CD14-positive monocyte (primary cell): ENCODE results near the gene ISLR. TPM values are rescaled to one million over a fixed set of nuclear protein-coding genes. Genes with fewer than 3 reads are reported as not detected.
A peak's percentile ranks its signal among the peaks of the same experiment; 100 is the strongest.

ENCODE experiments used
- DNase-seq, 3 donors: peaks; one replicate each; pipeline ENCODE4 v3.0.0-alpha.2; 2011 to 2022
- H2AFZ ChIP-seq: 2 replicates; pipeline ENCODE4 v1.6.0; 2012; ENCODE audit warnings: mild to moderate bottlenecking, low read depth, low read length, inconsistent platforms; ENCODE audit not compliant: insufficient read depth, poor library complexity, severe bottlenecking
- H3K27ac ChIP-seq, 2 donors: 1 replicate in 1 of 2; 2 replicates in 1 of 2; pipeline ENCODE4 v1.5.1; 2012 to 2013; ENCODE audit warnings: low read length in 2 of 2, control low read depth in 1 of 2, inconsistent platforms in 1 of 2, low read depth in 1 of 2, mild to moderate bottlenecking in 1 of 2
- H3K27me3 ChIP-seq, 2 donors: one replicate each; pipeline versions ENCODE4 v1.6.0 to v1.6.1; 2011 to 2013; ENCODE audit warnings: low read length in 2 of 2; ENCODE audit not compliant: control insufficient read depth in 2 of 2, insufficient read depth in 2 of 2
- H3K36me3 ChIP-seq, 2 donors: replicated peaks in 1 of 2; 1 replicate in 1 of 2; 2 replicates in 1 of 2; pipeline versions ENCODE4 v1.5.1 to v1.6.1; 2012 to 2013; ENCODE audit warnings: low read length in 2 of 2, control low read depth in 1 of 2, inconsistent platforms in 1 of 2, mild to moderate bottlenecking in 1 of 2; ENCODE audit not compliant: insufficient read depth in 2 of 2, control insufficient read depth in 1 of 2
- H3K4me1 ChIP-seq, 2 donors: 1 replicate in 1 of 2; 2 replicates in 1 of 2; pipeline versions ENCODE4 v1.5.1 to v1.6.1; 2012 to 2013; ENCODE audit warnings: low read length in 2 of 2, control low read depth in 1 of 2, inconsistent platforms in 1 of 2, mild to moderate bottlenecking in 1 of 2, moderate library complexity in 1 of 2; ENCODE audit not compliant: insufficient read depth in 2 of 2, control insufficient read depth in 1 of 2
- H3K4me2 ChIP-seq: replicated peaks from 2 replicates; pipeline ENCODE3; 2012; ENCODE audit warnings: low read length, moderate library complexity, mild to moderate bottlenecking; ENCODE audit not compliant: poor library complexity, severe bottlenecking; ENCODE audit errors: extremely low read depth
- H3K4me3 ChIP-seq, 3 experiments: fragments of 200-600 bp in 1 of 3; sonication (generic) in 1 of 3; replicated peaks in 1 of 3; 1 replicate in 2 of 3; 2 replicates in 1 of 3; pipeline ENCODE4 v1.5.1; 2011 to 2013; ENCODE audit warnings: low read length in 3 of 3, mild to moderate bottlenecking in 3 of 3, control low read depth in 2 of 3, low read depth in 2 of 3, inconsistent platforms in 1 of 3, moderate library complexity in 1 of 3
- H3K79me2 ChIP-seq: 2 replicates; pipeline ENCODE4 v1.6.0; 2012; ENCODE audit warnings: mild to moderate bottlenecking, control low read depth, inconsistent platforms, low read length, moderate library complexity; ENCODE audit not compliant: insufficient read depth
- H3K9ac ChIP-seq: 2 replicates; pipeline ENCODE4 v1.6.0; 2017; ENCODE audit warnings: low read length, mild to moderate bottlenecking; ENCODE audit not compliant: insufficient read depth, poor library complexity, severe bottlenecking
- H3K9me3 ChIP-seq, 2 donors: replicated peaks in 1 of 2; 1 replicate in 1 of 2; 2 replicates in 1 of 2; pipeline versions ENCODE4 v1.5.1 to v1.6.1; 2012 to 2013; ENCODE audit warnings: low read length in 2 of 2, control low read depth in 1 of 2; ENCODE audit not compliant: control insufficient read depth in 1 of 2, insufficient read depth in 1 of 2
- H4K20me1 ChIP-seq: 2 replicates; pipeline ENCODE4 v1.6.0; 2012; ENCODE audit warnings: mild to moderate bottlenecking, low read length, control low read depth, moderate library complexity; ENCODE audit not compliant: insufficient read depth
- H3K27ac Mint-ChIP-seq, 7 donors: one replicate each; pipeline ENCODE4 v1.8.0; 2020; ENCODE audit warnings: mild to moderate bottlenecking in 7 of 7, mixed read lengths in 7 of 7, moderate library complexity in 6 of 7, inconsistent platforms in 2 of 7
- H3K27me3 Mint-ChIP-seq, 3 donors: one replicate each; pipeline ENCODE4 v1.8.0; 2021 to 2022; ENCODE audit warnings: low read depth in 3 of 3, mild to moderate bottlenecking in 3 of 3, mixed read lengths in 3 of 3, moderate library complexity in 3 of 3, inconsistent platforms in 1 of 3
- H3K36me3 Mint-ChIP-seq, 2 donors: one replicate each; pipeline ENCODE4 v1.8.0; 2020; ENCODE audit warnings: mixed read lengths in 2 of 2, inconsistent platforms in 1 of 2, mild to moderate bottlenecking in 1 of 2
- H3K4me1 Mint-ChIP-seq: one replicate; pipeline ENCODE4 v1.8.0; 2020; ENCODE audit warnings: mild to moderate bottlenecking, mixed read lengths
- H3K4me3 Mint-ChIP-seq, 2 donors: one replicate each; pipeline ENCODE4 v1.8.0; 2020; ENCODE audit warnings: mild to moderate bottlenecking in 2 of 2, mixed read lengths in 2 of 2, moderate library complexity in 1 of 2
- H3K9me3 Mint-ChIP-seq, 7 donors: one replicate each; pipeline ENCODE4 v1.8.0; 2020 to 2022; ENCODE audit warnings: mixed read lengths in 7 of 7, mild to moderate bottlenecking in 6 of 7, moderate library complexity in 6 of 7, inconsistent platforms in 2 of 7
- WGBS: methylation state at CpG from one replicate; pipeline ENCODE4 v1.1.5; 2013; ENCODE audit warnings: missing lambda C conversion rate; ENCODE audit not compliant: insufficient coverage; 5-methylcytosine and 5-hydroxymethylcytosine counted together
- intact Hi-C, 2 donors: fragments of 100-400 bp; cut with micrococcal nuclease; formaldehyde crosslinking; loops; one replicate each; pipeline versions ENCODE4 v1.15.0 to v1.15.1; 2023
- polyA plus RNA-seq, 3 donors: library from polyadenylated mRNA; depleted of rRNA in 1 of 3; unstranded in 2 of 3; stranded (reverse) in 1 of 3; fragments of 300-500 nt in 2 of 3; fragments of >200 nt in 1 of 3; fragmentation: Illumina TruSeq in 2 of 3; gene quantifications; 1 replicate in 2 of 3; 2 replicates in 1 of 3; pipeline ENCODE4 v1.2.3, GENCODE V29; 2012 to 2021
- TF ChIP-seq, protein P1 (sequence below): fragments of 200-600 bp; IDR thresholded peaks from one replicate; pipeline ENCODE4 v1.8.0; 2022; ENCODE audit warnings: antibody characterized with exemption, mild to moderate bottlenecking

ISLR gene
- polyA plus RNA-seq, 3 donors, result not detected

DNA sequence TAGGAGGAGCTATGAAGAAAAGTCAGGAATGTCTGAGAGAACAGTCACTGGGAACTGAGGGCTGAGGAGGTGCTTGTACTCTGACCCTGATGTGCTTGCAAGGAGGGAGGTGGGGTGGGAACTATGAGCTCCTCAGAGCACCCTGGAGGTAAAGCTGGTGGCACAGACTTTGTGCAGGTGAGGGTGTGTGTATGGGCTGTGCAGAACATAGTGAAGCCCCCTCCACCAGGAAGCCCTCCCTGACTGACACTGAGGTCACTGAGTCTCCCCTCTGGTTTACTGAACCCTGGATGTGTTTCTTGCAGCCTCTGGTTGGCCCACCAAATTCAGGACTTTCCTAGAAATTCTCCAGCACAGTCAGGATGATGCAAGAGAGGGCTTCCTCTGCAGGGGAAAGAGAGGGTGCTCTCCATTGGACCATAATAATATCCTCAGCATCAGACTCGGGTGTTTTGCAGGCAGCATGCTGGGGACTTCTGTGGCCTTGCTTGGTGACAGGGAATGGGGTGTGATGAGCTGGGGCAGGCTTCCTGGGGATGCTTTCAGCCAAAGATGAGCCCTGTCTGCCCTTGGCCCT, 1.5 kb upstream of the ISLR start:
- Mint-ChIP-seq H3K9me3 (no peaks in the 10 kb centered on the region), H3K27ac (no peak overlapping the region), H3K4me1 (no peaks in the 10 kb centered on the region), H3K36me3 (no peaks in the 10 kb centered on the region), H3K27me3 (peaks cover 5 to 10% (median 9%) of the 10 kb centered on the region in 3 donors), H3K4me3 (no peak overlapping the region)
- Histone ChIP-seq H2AFZ (no peak overlapping the region), H4K20me1 (no peaks in the 10 kb centered on the region), H3K4me2 (no peak overlapping the region), H3K36me3 (no peaks in the 10 kb centered on the region), H3K9ac (no peak overlapping the region), H3K9me3 (no peaks in the 10 kb centered on the region), H3K79me2 (no peaks in the 10 kb centered on the region), H3K27ac (no peak overlapping the region), H3K27me3 (no peaks in the 10 kb centered on the region), H3K4me1 (no peaks in the 10 kb centered on the region), H3K4me3 (no peak overlapping the region)
- intact Hi-C loops, result no loop called here
- TF ChIP-seq, protein P1, sequence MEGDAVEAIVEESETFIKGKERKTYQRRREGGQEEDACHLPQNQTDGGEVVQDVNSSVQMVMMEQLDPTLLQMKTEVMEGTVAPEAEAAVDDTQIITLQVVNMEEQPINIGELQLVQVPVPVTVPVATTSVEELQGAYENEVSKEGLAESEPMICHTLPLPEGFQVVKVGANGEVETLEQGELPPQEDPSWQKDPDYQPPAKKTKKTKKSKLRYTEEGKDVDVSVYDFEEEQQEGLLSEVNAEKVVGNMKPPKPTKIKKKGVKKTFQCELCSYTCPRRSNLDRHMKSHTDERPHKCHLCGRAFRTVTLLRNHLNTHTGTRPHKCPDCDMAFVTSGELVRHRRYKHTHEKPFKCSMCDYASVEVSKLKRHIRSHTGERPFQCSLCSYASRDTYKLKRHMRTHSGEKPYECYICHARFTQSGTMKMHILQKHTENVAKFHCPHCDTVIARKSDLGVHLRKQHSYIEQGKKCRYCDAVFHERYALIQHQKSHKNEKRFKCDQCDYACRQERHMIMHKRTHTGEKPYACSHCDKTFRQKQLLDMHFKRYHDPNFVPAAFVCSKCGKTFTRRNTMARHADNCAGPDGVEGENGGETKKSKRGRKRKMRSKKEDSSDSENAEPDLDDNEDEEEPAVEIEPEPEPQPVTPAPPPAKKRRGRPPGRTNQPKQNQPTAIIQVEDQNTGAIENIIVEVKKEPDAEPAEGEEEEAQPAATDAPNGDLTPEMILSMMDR, result no peak
- DNase-seq, result peak in 1 of 3 donors; percentile 1
- 83% methylated on average over 1 of the region's 1 CpG for WGBS

DNA sequence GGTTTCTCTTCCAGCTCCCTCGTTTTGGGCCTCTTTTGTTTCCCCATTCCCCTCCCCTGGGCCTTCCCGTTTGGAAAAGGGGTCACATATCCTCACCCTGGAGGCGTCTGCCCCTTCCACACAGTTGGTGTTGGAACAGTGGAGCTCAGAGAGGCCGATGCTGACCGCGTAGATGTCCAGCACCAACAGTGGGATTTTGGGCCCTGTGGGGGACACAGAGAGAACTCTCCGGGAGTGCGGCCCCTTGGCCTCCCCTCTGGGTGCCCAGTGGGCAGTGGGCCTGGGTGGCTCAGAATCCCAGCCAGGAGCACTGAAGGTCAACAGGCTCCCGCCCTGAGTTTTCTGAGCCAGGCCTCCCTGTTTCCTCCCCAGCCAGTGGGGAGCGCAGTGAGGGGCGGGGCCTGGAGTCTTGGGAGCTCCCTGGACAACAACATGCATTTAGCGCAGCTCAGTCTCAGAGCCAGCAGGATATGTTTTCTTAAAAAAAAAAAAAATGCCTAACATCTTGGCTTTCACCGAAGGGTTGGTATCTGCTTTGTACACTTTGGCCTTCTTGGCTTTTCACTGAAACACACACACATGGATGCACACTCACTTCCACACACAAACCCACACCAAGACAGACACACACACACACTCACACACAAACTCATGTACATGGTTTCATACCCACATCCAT, 670 bp upstream of the ISLR start:
- Histone ChIP-seq H3K9ac (no peak overlapping the region), H3K4me1 (no peaks in the 10 kb centered on the region)
- H3K27ac Mint-ChIP-seq, result no peak overlapping the region

More for the DNA sequence above, 670 bp upstream of the ISLR start:
- H4K20me1 ChIP-seq, result no peaks in the 10 kb centered on the region
- H3K36me3 Mint-ChIP-seq, result no peaks in the 10 kb centered on the region
- H3K4me2 ChIP-seq, result no peak overlapping the region
- TF ChIP-seq, protein P1, result no peak
- no peak overlapping the region for H3K4me3 Mint-ChIP-seq
- 95% methylated on average over 11 of the region's 13 CpGs for WGBS
- intact Hi-C loops, result no loop called here
- no peak overlapping the region for H3K27ac ChIP-seq
- H3K79me2 ChIP-seq, result no peaks in the 10 kb centered on the region
- DNase-seq, result peak in 1 of 3 donors; percentile 1
- H3K4me3 ChIP-seq, result no peak overlapping the region
- no peaks in the 10 kb centered on the region for H3K9me3 Mint-ChIP-seq
- H3K9me3 ChIP-seq, result no peaks in the 10 kb centered on the region
- H3K36me3 ChIP-seq, result no peaks in the 10 kb centered on the region
- H3K27me3 Mint-ChIP-seq, result peaks cover 6 to 12% (median 11%) of the 10 kb centered on the region in 3 donors
- no peaks in the 10 kb centered on the region for H3K27me3 ChIP-seq
- no peaks in the 10 kb centered on the region for H3K4me1 Mint-ChIP-seq
- no peak overlapping the region for H2AFZ ChIP-seq
